HG02759 (cell line): Measurements from ENCODE around the gene ANKRD37.

Experiments
- ATAC-seq: cut with Tn5 transposase; IDR thresholded peaks from one replicate; pipeline ENCODE4 v1.9.1; 2021; ENCODE audit warnings: mild to moderate bottlenecking, moderate library complexity; ENCODE audit not compliant: unreplicated experiment

The ANKRD37 gene, protein sequence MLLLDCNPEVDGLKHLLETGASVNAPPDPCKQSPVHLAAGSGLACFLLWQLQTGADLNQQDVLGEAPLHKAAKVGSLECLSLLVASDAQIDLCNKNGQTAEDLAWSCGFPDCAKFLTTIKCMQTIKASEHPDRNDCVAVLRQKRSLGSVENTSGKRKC

GRCh38 chr4:185396724-185397385, at the start of gene ANKRD37:
Gene ANKRD37 (plus strand): TSS chr4:185396841. CDS start chr4:185396924, 83 bp downstream.
- ATAC-seq: no peak

DNA sequence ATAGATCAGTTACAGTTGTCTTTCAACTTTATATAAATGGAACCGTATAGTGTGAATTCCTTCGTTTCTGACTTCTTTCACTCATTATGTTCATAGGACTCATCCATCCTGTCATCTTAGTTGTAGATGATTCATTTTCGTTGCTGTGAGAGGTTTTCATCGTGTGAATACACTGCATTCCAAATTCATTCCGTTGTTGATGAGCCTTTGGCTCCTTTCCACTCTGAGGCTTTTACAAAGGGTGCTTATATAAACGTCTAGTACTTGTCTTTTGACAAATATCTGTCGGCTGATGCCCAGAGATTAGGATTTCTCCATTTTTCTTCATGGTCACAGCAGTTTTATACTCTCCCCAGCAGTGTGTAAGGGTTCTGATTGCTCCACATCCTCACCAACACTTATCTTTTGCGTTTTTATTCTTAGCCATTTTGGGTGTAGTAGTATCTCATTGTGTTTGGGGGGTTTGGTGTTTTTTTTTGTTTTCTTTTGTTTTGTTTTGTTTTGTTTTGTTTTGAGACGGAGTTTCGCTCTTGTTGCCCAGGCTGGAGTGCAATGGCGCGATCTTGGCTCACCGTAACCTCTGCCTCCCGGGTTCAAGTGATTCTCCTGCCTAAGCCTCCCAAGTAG, 49.6 kb upstream of the ANKRD37 start:
- ATAC-seq: no peak

GRCh38 chr4:185351691-185352090, 45.0 kb upstream of the ANKRD37 start:
- no peak for ATAC-seq

DNA sequence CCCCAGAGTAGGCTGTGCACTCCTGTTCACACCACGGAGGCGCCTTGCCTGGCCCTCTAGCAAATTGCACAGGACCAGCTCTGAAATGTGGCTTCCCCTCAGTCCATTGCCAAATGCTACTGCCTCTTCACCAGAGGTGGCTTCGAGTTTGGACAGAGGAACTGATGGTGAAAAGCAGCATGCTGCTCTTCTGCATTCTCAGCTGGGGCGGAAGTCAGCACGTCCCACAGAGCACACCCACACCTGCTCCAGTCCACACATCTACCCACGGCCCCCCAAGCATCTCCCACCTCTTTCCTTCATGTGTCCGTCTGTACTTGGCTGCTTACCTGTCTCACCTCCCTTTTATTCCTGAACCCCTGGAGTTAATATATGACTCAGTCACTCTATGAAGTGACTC, 44.4 kb upstream of the ANKRD37 start:
- no peak for ATAC-seq

DNA sequence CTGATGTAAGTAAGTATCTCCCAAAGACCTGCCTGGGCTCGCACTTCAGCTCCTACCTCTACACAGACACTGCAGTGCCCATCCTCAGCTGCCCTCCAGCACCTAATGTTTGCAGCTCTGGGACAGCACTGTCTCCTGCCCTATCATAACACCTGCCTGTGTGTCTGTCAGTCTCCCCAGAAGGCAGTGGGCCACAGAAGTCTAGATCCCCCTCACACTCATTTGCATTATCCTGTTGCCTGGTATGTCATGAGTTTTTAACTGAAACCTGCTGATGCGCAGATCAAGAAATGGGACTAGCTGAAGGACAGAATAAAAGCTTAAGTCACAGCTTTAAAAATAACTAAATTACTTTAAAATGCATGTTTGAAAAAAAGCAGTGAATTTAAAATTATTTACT, 43.9 kb upstream of the ANKRD37 start:
- ATAC-seq: no peak

- ATAC-seq: no peak
Measured at GRCh38 chr4:185357211-185357610, 39.4 kb upstream of the ANKRD37 start.

GRCh38 chr4:185357733-185358440, 38.8 kb upstream of the ANKRD37 start:
- no peak for ATAC-seq

DNA sequence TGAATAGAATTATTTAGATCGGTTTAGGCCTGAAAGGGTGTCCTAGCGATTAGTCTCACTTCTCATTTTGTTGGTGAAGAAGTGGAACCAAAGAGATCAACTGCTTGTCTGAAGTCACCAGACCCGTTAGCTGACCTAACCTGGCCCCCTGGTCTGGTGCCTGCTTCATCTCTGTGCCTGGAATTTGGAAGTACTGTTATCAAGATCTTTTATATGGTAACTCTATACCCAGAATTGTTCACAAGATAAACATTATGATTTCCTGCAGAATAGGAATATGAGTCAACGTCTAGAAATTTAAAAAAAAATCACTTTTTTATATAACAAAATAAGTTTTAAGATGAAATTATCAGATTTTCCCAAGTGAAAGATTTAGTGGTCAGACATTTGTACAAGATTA, 38.1 kb upstream of the ANKRD37 start:
- ATAC-seq: no peak

GRCh38 chr4:185358959-185359358, 37.7 kb upstream of the ANKRD37 start:
- no peak for ATAC-seq

DNA sequence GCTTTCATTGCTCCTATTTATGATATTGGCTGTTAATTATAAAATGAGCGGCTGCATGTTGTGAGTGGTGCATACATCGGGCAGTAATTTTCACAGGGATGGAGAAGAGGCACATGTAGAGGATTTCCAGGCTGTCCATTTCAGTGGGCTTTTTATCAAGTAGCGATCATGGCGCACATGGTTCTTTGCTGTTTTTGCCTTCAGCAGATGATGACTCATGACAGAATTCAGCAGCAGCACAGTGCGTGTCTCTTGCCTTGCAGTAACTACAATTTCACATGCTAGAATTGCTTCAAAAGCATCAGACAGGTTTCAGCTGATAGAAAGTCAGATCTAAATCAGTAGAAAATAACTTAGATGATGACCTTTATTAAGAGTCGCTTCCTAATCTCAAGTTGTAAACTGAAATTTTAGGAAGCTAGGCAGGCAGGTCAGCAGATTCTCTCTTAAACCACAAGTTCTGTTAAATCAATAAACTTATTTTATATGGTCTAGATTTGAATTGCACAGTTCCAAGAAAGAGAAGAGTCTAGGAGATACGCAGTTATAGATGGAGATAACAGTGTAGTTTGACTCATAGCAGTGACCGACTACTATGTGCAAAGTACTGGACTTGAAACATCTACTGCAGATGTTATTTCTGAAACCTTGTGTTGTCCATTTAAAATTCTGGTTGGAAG, 36.7 kb upstream of the ANKRD37 start:
- ATAC-seq: no peak

DNA sequence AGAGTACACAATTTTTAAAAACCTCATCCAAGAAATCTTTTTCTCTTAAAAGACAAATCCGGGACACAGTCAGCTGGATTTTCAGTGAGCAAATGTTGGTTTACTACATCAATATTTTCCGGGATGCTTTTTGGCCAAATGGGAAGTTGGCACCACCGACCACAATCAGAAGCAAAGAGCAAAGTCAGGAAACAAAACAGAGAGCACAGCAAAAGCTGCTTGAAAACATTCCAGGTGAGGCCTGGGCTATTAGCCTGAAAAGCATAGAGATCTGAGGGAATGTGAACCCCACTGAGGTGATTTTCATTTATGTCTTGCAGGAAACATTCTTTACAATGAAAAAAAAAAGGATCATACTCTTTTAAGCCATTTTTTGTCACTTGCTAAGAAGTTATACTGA, 34.8 kb upstream of the ANKRD37 start:
- ATAC-seq: no peak

GRCh38 chr4:185362570-185362969, 34.1 kb upstream of the ANKRD37 start:
- peak; percentile 70 for ATAC-seq

- no peak for ATAC-seq
Measured at GRCh38 chr4:185363251-185363650, 33.4 kb upstream of the ANKRD37 start.

GRCh38 chr4:185364886-185365285, 31.8 kb upstream of the ANKRD37 start:
- no peak for ATAC-seq

DNA sequence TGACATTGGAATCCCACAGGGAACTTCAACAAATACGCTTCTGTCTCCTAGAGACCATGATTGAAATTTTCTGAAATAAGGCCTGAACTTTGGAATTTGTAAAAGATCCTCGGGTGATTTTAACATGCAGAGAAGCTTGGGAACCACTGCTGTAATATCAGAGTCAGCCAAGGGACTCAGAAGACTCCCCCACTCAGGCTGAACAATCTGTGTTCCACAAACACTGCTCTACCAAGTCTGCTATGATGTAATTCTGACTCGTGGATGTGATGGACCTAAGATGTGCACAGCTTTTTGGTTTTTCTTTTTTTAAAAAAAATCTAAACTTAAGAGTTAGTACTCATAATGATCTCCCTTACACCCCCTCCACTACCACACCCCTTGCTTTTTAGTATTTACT, 26.9 kb upstream of the ANKRD37 start:
- ATAC-seq: no peak

DNA sequence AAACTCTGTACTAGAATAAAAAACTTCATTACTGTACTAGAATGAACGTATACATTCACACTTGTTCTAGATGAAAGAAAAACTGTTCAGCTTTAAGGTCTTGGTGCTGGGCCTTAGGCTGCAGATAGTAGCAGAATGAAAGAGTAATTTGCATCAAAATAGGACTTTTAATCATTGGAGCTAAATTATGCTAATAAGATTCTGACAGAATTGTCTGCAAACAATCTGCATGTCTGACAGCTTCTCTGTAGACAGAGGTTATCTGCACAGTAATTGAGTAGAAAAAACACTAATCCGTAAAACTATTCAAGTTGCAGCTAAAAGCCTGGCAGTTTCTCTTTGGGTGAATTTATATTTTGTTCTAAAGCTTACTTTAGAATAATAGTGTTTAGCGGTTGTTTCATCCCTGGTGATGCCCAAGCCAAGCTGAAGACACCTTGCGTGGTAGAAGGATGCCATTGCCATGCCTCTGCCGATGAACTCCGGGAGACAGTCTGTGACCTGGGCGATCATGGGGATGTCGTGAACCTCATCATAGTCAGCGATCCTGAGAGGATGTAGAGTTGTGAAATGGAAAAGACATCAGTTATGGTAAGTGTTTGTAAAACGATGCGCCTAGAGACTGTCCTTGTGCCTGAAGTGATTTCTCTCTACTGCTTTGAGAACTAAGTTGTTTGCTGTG, 26.2 kb upstream of the ANKRD37 start:
- ATAC-seq: no peak

DNA sequence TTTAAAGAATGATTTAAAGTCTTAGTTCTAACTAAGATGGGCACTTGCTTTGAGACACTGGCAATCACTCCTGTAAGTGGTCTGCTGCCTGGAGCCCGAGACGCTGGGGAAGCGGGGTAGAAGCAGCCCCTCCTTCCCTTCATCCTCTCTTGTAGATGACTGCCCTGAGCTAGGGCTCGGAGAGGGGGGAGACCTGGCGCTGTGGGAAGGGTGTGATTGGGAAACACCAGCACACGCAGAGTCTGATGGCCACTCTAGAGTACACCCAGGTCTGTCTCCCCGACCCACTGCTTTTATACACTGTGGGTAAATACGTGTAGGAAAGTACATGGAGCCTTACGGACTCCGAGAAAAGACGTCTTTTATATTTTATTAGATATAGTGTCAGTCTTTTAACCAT, 24.9 kb upstream of the ANKRD37 start:
- no peak for ATAC-seq

DNA sequence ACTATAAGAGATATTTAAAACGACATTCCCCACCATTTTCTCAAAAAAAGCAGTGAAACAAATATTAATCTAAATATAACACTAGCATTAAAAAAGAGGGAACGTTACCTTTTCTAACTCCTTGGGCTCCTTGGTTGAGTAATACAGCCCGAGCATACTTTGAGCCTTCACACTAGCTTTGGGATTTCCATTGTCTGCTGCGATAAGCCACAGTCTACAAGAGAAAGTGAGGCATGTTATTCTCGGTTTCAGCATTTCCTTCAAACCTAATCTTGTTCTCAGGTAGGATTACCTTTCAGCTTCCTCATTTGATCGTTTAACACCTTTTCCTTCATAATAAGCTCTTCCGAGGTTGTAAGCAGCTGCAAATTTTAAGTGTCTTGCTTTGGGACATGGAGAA, 22.6 kb upstream of the ANKRD37 start:
- no peak for ATAC-seq

DNA sequence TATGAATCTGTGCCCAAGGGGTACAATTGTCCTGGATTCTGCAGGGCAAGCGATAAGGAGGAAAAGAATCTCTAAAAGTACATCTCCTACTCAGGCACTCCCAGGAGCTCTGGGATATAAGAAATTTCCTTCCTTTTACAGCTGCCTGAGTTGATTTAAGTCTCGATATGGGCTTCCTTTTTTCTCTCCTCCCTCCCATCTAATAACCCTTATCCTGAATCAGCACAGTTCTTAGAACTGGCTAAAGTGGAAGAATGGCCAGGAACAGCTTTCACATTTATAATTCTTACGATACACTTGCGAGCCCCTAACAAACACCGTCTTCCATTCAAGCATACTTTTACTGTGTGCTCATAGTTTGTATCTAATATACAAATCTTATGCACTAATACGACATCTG, 22.1 kb upstream of the ANKRD37 start:
- ATAC-seq: no peak

GRCh38 chr4:185378264-185378663, 18.4 kb upstream of the ANKRD37 start:
- ATAC-seq: no peak
